ENCODE data around the gene EFHC1. TPM values are rescaled to one million over a fixed set of nuclear protein-coding genes. Genes with fewer than 3 reads are reported as not detected.
"Not testable (repeated sequence)": the region's sequence is repeated elsewhere in the genome, so short reads cannot be mapped to it uniquely, and the experiment has no call there.

EFHC1 gene
- total RNA-seq, 2 donors from 2014 or later, result 19.4 to 23.5 TPM

DNA sequence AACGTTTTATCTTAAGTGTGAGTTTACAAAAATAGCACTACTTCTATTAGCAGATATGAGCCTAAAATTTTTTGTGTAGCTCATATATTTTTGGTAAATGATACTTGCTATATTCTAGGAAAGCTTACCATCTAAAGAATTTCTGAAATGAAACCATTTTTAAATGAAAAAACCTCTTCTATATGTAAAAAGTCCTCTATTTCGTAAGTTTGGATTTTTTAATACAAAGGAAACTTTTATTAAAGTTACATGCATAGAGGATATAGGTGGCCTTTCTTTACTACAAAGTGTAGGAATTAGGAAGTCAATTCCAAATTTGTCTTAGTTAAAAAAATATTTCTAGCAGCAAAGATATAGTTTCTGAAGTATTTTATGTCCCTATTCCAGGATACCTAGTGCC lies 18.8 kb downstream of the EFHC1 start:
- 88% methylated on average over 2 of the region's 2 CpGs for WGBS
- H3K4me3 ChIP-seq, result no peak overlapping the region
- intact Hi-C loops (cut with DNase I), result no loop called here
- H3K36me3 ChIP-seq, result no peaks in the 10 kb centered on the region
- no peaks in the 10 kb centered on the region for H3K27me3 ChIP-seq (replicated peaks; ENCODE audit: insufficient read depth)
- no peak overlapping the region for H3K27ac ChIP-seq
- no peaks in the 10 kb centered on the region for H3K4me1 ChIP-seq (replicated peaks)
- no peak for TF ChIP-seq POLR2A (IDR thresholded peaks at IDR 0.05)
- TF ChIP-seq POLR2AphosphoS5 (IDR thresholded peaks at IDR 0.05), result no peak
- no peak for TF ChIP-seq CTCF (IDR thresholded peaks at IDR 0.05)
- H3K9me3 ChIP-seq, result no peaks in the 10 kb centered on the region
- DNase-seq (ENCODE audit: low spot score), result no peak

GRCh38 chr6:52454556-52454955 lies 34.4 kb downstream of the EFHC1 start:
- intact Hi-C loops (cut with DNase I), result no loop called here
- DNase-seq (ENCODE audit: low spot score), result no peak
- Histone ChIP-seq H3K27ac (no peak overlapping the region), H3K4me3 (no peak overlapping the region), H3K27me3 (replicated peaks; ENCODE audit: insufficient read depth) (no peaks in the 10 kb centered on the region), H3K4me1 (replicated peaks) (no peaks in the 10 kb centered on the region), H3K36me3 (no peaks in the 10 kb centered on the region), H3K9me3 (no peaks in the 10 kb centered on the region)
- TF ChIP-seq POLR2A (IDR thresholded peaks at IDR 0.05), result no peak
- TF ChIP-seq CTCF (IDR thresholded peaks at IDR 0.05), result no peak
- no peak for TF ChIP-seq POLR2AphosphoS5 (IDR thresholded peaks at IDR 0.05)
- WGBS, result 75% methylated on average over 2 of the region's 2 CpGs

- no peaks in the 10 kb centered on the region for H3K9me3 ChIP-seq
- no peaks in the 10 kb centered on the region for H3K27me3 ChIP-seq (replicated peaks; ENCODE audit: insufficient read depth)
- no peak for TF ChIP-seq CTCF (IDR thresholded peaks at IDR 0.05)
- no peak for TF ChIP-seq POLR2A (IDR thresholded peaks at IDR 0.05)
- no peak for TF ChIP-seq POLR2AphosphoS5 (IDR thresholded peaks at IDR 0.05)
- no peak for DNase-seq (ENCODE audit: low spot score)
- H3K4me1 ChIP-seq (replicated peaks), result no peaks in the 10 kb centered on the region
- H3K36me3 ChIP-seq, result no peaks in the 10 kb centered on the region
- H3K4me3 ChIP-seq, result no peak overlapping the region
- 98% methylated on average over 2 of the region's 2 CpGs for WGBS
- no peak overlapping the region for H3K27ac ChIP-seq
- intact Hi-C loops (cut with DNase I), result no loop called here
Observed at GRCh38 chr6:52457096-52457495, 37.0 kb downstream of the EFHC1 start.

DNA sequence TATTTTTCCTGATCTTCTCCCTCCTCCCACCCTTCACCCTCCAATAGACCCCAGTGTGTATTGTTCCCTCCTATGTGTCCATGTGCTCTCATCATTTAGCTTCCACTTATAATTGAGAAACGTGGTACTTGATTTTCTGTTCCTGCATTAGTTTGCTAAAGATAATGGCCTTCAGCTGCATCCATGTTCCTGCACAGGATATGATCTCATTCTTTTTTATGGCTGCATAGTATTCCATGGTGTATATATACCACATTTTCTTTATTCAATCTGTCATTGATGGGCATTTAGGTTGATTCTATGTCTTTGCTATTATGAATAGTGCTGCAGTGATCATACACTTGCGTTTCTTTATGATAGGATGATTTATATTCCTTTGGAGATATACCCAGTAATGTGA lies 41.1 kb downstream of the EFHC1 start:
- H3K27ac ChIP-seq; H3K36me3 ChIP-seq; DNase-seq (ENCODE audit: low spot score); H3K4me1 ChIP-seq (replicated peaks); intact Hi-C loops (cut with DNase I); H3K27me3 ChIP-seq (replicated peaks; ENCODE audit: insufficient read depth); H3K9me3 ChIP-seq; H3K4me3 ChIP-seq: not testable (repeated sequence)
- WGBS, result 91% methylated on average over 2 of the region's 2 CpGs

GRCh38 chr6:52474173-52474572 lies 54.0 kb downstream of the EFHC1 start:
- Histone ChIP-seq H3K27ac (no peak overlapping the region), H3K27me3 (replicated peaks; ENCODE audit: insufficient read depth) (no peaks in the 10 kb centered on the region), H3K4me3 (no peak overlapping the region), H3K9me3 (no peaks in the 10 kb centered on the region), H3K36me3 (no peaks in the 10 kb centered on the region), H3K4me1 (replicated peaks) (no peaks in the 10 kb centered on the region)
- TF ChIP-seq POLR2AphosphoS5 (IDR thresholded peaks at IDR 0.05) (no peak), POLR2A (IDR thresholded peaks at IDR 0.05) (no peak), CTCF (IDR thresholded peaks at IDR 0.05) (no peak)
- no peak for DNase-seq (ENCODE audit: low spot score)
- intact Hi-C loops (cut with DNase I), result no loop called here
- WGBS, result 94% methylated on average over 4 of the region's 4 CpGs

Measured in prostate gland (tissue), 2 donors.